GM20000 (cell line): Measurements from ENCODE around the gene ETV2.
"Not testable (repeated sequence)": the region's sequence is repeated elsewhere in the genome, so short reads cannot be mapped to it uniquely, and the experiment has no call there.

Experiments
- DNase-seq: peaks from one replicate; pipeline ENCODE4 v3.0.0; 2012; ENCODE audit warnings: low spot score
- TF ChIP-seq, protein P1 (sequence below): IDR thresholded peaks from 2 replicates; pipeline ENCODE4 v1.5.1; 2012; ENCODE audit warnings: mild to moderate bottlenecking, control low read depth; ENCODE audit errors: extremely low read depth, missing control alignments

The ETV2 gene, protein sequence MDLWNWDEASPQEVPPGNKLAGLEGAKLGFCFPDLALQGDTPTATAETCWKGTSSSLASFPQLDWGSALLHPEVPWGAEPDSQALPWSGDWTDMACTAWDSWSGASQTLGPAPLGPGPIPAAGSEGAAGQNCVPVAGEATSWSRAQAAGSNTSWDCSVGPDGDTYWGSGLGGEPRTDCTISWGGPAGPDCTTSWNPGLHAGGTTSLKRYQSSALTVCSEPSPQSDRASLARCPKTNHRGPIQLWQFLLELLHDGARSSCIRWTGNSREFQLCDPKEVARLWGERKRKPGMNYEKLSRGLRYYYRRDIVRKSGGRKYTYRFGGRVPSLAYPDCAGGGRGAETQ

DNA sequence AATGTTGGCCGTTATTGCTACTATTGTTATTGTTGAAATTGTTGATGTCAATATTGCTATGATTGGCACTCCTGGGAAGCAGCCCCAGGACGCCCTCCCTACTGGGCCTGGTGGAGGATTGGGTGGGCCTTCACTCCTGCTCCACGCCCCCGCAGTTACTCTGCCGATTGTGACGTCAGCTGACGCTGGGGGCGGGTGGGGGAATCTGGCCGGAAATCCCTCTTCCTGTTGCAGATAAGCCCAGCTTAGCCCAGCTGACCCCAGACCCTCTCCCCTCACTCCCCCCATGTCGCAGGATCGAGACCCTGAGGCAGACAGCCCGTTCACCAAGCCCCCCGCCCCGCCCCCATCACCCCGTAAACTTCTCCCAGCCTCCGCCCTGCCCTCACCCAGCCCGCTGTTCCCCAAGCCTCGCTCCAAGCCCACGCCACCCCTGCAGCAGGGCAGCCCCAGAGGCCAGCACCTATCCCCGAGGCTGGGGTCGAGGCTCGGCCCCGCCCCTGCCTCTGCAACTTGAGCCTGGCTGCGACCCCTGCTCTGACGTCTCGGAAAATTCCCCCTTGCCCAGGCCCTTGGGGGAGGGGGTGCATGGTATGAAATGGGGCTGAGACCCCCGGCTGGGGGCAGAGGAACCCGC, at the start of gene ETV2:
Gene ETV2, plus strand, starts transcription at position 231 of the 637 bp plus-strand sequence. CDS start 716 bp downstream, outside the sequence.
- DNase-seq: peak; percentile 72
- TF ChIP-seq, protein P1, sequence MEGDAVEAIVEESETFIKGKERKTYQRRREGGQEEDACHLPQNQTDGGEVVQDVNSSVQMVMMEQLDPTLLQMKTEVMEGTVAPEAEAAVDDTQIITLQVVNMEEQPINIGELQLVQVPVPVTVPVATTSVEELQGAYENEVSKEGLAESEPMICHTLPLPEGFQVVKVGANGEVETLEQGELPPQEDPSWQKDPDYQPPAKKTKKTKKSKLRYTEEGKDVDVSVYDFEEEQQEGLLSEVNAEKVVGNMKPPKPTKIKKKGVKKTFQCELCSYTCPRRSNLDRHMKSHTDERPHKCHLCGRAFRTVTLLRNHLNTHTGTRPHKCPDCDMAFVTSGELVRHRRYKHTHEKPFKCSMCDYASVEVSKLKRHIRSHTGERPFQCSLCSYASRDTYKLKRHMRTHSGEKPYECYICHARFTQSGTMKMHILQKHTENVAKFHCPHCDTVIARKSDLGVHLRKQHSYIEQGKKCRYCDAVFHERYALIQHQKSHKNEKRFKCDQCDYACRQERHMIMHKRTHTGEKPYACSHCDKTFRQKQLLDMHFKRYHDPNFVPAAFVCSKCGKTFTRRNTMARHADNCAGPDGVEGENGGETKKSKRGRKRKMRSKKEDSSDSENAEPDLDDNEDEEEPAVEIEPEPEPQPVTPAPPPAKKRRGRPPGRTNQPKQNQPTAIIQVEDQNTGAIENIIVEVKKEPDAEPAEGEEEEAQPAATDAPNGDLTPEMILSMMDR: no peak

DNA sequence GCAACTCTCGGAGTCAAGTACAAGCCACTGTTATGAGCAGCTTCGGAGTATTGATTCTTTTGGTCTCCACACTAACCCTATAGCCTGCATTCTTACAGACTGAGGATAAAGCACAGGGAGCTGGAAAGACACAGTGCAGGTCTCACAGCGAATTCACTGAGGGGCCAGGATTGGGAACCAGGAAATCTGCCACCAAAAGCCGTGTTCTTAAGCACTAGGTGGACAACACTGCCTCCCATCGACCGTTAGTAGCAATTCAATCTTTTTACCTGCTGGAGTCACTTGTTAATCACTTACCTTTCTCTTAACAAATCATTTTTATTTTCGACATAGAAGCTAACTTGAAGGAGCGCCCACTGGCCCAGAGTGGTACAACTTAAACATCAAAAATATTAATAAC, 49.3 kb upstream of the ETV2 start:
- TF ChIP-seq, protein P1: peak; percentile 55
- peak; percentile 62 for DNase-seq

DNA sequence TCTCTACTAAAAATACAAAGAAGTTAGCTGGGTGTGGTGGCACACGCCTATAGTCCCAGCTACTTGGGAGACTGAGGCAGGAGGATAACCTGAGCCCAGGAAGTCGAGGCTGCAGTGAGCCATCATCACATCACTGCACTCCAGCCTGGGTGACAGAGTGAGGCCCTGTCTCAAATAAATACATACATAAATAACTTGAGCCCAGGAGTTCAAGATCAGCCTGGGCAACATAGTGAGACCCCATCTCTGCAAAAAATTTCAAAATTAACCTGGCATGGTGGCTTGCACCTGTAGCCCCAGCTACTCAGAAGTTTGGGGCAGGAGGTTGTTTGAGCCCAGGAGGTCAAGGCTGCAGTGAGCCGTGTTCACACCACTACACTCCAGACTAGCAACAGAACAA, 46.5 kb upstream of the ETV2 start:
- DNase-seq: not testable (repeated sequence)

DNA sequence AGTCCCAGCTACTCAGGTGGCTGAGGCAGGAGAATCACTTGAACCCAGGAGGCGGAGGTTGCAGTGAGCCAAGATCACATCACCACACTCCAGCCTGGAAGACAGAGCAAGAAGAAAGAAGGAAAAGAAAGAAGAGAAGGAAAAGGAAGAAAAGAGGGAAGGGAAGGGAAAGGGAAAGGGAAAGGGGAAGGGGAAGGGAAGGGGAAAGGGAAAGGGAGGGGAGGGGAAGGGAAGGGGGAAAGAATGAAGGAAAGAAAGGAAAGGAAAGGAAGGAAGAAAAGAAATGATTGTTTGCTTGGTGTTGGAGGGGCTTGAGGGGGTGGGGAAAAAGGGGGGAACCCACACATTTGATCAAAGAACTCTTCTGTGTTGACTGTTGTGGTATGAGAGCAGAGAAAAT, 45.6 kb upstream of the ETV2 start:
- no peak for DNase-seq
- TF ChIP-seq, protein P1: no peak

DNA sequence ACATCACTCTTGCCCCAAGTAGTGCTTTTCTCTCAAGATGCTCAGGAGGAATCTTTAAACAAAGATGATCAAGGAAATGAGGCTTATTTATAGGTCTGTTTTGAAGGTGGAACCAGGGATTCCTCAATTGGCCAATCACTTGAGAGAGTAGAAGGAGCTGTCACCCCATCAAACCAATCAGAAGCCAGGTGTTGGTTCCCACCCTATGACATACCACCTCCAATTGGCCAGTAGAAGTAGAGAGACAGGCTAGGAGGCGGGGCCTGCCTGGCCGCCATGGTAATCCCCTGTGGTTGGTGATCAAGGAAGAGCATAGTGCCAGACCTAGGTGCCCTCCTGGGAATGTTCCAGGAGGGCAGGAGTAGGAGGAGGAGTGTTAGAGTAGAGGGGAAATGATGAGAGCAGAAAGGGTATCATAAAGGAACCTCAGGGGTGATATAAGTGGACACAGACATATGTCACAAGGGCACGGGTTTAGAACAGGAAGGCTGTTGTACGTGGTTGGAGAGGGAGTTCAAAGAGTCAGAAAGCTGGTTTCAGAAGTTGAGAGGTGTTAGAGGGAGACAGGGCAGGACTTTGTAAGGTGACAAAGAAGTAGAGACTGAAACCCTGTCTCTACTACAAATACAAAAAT, 45.1 kb upstream of the ETV2 start:
- TF ChIP-seq, protein P1: no peak
- peak; percentile 75 for DNase-seq

DNA sequence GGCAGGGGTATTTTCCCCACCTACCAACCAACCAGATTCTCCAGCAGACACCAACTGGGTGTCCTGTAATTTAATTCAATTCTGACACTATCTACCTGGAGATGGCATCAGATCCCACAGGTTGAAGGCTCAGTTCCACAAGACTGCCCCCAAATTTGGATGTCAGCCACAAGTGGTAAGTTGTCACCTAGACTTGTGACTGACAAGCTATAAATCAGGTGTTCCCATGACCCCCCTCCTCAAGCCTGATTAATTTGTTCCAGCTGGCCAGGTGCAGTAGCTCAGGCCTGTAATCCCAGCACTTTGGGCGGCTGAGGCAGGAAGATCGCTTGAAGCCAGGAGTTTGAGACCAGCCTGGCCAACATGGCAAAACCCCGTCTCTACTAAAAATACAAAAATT, 39.6 kb upstream of the ETV2 start:
- TF ChIP-seq, protein P1: no peak
- DNase-seq: no peak

DNA sequence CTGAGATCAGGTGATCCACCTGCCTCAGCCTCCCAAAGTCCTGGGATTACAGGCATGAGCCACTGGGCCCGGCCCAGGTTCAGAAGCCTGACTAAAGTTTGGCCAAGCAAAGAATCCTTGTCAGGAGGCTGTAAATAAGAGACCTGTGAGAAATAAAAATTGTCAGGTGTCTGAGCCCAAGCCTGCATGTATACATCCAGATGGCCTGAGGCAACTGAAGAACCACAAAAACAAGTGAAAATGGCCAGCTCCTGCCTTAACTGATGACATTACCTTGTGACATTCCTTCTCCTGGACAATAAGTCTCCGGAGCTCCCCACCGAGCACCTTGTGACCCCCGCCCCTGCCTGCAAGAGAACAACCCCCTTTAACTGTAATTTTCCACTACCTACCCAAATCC, 37.1 kb upstream of the ETV2 start:
- DNase-seq: not testable (repeated sequence)

DNA sequence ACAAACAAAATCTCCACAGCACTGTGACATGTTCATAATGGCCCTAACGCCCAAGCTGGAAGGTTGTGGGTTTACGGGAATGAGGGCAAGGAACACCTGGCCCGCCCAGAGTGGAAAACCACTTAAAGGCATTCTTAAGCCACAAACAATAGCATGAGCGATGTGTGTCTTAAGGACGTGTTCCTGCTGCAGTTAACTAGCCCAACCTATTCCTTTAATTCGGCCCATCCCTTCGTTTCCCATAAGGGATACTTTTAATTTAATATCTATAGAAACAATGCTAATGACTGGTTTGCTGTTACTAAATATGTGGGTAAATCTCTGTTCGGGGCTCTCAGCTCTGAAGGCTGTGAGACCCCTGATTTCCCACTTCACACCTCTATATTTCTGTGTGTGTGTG, 34.4 kb upstream of the ETV2 start:
- DNase-seq: not testable (repeated sequence)

DNA sequence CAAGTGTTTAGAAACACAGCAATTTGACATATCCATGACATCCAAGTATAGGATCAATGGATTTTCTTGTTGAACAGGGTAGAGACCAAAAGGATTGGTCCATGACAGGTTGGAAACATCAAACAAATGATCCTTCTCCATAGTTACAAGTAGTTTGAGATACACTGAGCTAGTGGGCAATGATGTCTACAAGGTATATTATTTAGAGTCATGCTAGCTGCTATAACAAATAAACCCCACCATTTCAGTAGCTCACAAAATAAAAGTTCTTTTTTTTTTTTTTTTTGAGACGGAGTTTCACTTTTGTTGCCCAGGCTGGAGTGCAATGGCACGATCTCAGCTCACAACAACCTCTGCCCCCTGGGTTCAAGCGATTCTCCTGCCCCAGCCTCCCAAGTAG, 33.9 kb upstream of the ETV2 start:
- TF ChIP-seq, protein P1: no peak
- DNase-seq: no peak
